Measurements from ENCODE around the gene EFNA4.

EFNA4 gene

DNA sequence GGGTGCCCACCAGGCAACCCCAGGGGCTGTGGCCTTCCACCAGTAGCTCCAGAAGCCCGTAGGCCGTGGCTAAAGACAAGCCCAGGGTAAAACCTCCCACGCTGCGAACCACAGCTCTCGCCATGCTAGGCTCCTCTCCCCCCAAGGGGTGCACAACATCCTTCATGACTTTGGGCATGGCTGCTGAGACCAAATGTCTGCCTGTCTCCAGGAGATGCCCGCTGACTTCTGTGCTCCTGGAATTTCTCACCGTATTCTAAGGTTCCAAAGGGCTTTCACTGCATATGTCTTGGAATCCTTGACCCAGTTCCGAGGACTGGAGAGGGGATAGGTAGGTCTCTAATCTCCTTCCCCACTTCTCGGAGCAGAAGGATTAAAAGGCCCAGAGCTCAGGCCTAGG is 30.0 kb upstream of the EFNA4 start, which contains the start of the genes DCST1 and DCST2:
DCST1 (plus strand) TSS at position 301 of the 400 bp plus-strand sequence. CDS start 213 bp downstream, outside the sequence.
DCST2 (minus strand) TSS at position 258 of the 400 bp plus-strand sequence; CDS start at position 178, 80 bp downstream.
- no peak for DNase-seq (ENCODE audit: low read depth)

DNA sequence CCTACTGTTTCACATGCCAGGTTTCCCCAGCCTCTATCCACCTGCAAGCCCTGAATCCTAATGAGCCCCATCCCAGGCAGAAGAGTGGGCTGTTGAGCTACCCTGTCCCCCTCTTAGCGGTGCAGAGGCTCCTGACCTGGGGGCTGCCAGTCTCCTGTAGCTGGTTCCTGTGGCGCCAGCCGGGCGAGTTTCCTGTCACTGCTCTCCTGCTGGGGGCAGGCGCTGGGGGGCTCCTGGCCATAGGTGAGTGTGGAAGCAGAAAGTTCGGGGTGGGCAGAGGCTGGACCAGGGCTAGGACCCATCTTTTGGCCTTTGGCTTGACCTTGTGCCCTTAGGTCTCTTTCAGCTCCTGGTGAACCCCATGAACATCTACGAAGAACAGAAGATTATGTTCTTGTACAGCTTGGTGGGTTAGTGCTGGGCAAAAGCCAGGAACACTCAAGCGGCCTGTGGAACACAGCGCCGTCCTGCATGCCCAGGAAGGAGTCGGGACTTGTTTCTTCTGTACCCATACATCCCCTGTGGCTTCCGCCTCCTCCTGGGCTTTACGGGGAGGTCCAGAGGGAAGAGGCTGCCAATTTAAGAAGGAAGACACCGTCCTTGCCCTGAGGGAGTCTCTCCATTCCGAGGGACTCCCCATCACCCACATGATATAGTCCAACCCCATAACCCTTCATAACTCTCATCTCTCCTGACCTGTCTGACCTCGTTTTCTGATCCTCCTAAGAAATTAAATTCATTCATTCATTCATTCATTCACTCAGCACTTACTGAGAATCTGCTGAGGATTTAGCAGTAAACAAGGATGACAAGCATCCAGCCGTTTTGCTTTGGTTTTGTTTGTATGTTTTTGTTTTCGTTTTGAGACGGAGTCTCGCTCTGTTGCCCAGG is 29.0 kb upstream of the EFNA4 start:
- DNase-seq (ENCODE audit: low read depth): no peak

DNA sequence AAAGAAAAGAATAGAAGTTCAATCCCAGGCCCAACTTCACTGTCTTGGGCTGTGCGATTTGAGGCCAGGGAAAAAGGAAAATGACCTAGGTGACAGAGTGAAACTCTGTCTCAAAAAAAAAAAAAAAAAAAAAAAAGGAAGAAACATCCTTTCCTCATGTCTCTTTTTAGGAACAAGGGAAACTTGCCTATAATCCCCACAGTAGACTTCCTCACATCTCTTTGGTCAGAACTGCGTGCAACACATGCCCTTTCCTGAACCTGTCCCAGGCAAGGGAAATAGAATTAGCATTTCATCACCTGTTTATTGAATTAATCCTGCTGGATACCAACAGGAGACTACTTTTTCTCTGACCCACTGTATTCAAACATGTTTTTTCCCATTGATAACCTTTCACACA is 27.6 kb upstream of the EFNA4 start:
- no peak for DNase-seq (ENCODE audit: low read depth)

DNA sequence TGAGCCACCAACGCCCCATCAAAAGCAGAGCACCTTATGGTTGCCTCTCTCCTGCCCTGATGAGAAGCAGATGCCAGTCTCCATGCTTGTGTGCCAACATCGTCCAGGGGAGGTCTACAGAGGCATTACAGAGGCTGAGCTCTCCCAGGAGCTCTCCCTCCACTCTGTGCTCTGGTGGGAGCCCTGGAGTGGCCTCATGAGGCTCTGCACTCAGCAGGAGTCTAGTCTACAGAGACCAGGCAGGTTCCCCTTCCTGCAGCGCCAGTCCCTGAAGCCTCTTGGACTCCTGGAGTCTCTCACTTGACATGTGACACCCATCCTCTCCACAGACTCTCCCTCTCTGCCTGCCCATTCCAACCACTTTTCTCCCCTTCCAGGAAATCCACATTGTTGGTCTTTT is 26.5 kb upstream of the EFNA4 start:
- DNase-seq (ENCODE audit: low read depth): no peak

DNA sequence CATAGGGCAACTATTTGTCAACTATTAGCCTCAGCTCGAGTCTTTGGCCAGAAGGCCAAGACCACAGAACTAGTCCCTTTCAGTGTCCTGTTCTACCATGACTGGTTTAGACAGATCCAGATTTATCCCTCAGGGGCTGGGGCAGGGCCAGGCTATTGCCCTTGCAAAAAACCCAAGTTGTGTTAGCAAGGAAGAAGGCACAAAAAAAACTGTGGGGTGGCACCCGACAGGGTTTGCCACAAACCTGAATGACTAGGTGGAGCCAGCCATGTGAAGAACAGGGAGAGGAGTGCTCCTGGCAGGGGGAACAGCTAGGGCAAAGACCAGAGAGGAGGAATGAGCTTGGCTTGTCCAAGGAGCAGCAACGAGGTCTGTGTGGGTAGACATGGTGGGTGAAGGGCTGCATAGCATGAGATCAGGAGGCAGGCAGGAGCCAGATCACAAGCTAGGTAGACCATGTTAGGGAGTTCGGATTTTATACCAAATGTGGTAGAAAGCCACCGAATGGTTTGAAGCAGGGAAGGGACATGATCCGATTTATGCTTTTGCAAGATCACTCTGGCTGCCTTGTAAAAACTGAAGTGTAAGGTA is 25.6 kb upstream of the EFNA4 start:
- no peak for DNase-seq (ENCODE audit: low read depth)

DNA sequence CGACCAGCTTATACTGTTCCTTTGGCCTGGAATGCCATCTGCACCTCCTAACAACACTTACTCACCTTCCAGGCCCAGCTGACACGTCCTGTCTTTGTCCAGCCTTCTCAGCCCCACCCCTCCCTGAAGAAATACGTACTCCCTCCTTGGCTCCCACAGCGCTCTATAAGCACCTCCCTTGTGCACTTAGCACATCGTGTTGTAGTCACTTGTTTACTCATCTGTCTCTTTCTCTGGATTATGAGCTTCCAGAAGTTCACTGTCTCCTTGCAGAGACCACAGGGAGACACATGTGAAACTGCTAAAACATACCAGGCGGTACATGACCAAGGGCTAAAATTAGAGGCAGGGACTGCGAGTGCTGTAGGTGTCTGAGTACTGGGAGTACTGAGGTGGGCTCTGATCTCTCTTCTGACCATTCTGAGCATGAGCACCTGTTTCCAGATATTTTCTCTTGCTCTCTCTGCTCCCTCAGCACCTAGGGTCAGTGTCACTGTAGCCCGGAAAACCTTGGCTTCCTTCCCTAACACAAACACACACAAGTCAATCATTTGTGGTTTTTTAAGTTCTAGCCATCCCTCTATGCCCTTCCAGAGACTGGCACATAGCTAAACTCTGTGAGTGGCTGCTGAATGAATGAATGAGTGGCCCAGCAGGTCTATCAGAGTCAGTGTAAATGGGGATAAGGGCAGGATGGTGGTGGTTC is 24.8 kb upstream of the EFNA4 start:
- no peak for DNase-seq (ENCODE audit: low read depth)

DNA sequence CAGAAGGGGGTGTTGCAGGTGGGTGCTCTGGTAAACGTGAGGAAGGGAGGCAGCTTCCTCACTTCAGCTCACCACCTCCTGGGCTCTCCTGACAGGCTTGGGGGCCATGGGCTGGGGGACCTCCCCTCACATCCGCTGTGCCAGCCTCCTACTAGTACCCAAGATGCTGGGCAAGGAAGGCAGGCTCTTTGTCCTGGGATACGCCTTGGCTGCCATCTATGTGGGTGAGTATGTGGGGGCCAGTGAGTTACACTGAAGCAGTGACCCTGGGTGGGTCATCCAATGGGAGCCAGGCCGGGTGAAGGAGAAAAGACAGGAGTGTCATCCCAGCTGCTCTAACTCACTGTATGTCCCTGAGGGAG is 24.3 kb upstream of the EFNA4 start:
- no peak for DNase-seq (ENCODE audit: low read depth)

DNA sequence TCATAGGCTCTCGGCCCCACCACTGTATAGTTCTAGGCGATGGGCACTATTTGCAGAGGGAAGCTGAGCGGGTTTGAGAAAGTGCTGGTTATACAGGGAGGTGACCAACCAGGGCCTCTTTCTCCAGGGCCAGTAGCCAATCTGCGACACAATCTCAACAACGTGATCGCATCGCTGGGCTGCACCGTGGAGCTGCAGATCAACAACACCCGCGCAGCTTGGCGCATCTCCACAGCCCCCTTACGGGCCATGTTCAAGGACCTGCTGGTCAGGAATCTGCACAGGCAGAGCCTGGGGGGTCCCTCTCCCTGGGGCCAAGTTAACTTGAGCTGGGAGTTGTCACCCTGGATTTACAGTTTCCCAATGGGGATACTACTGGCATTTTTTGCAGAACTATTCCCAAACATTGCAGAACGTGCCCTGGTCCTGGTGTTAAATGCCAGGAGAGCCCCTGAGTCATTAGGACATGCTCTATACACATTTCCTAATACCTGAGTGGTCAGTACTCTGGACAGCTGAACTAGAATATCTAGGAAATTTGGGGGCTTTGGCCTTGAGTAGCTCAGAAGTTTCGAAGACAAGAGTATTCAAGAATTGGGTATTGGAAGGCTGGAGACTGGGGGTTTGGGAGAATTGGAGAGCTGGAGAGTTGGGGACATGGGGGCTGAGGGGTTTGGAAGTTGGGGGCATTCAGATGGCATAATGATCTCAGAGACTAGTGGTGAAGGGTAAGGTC is 23.0 kb upstream of the EFNA4 start:
- no peak for DNase-seq (ENCODE audit: low read depth)

DNA sequence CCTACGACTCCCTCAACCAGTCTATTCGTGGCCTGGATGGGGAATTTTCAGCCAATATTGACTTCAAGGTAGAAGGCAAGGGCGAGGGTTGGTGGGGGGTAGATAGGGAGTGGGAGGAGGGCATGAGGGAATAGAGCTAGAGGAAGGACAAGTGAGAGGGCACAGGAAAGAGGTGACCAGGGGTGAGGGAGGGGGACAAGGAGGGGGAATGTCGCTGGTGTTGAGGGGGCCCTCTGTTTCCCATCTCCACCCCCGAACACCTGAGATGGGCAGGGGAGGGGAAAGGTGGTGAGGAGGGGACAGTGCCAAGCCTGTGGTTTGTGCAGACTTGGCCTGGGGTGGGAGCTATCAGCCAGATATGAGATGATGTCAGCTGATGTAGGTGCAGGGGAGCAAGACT is 20.8 kb upstream of the EFNA4 start:
- no peak for DNase-seq (ENCODE audit: low read depth)

DNA sequence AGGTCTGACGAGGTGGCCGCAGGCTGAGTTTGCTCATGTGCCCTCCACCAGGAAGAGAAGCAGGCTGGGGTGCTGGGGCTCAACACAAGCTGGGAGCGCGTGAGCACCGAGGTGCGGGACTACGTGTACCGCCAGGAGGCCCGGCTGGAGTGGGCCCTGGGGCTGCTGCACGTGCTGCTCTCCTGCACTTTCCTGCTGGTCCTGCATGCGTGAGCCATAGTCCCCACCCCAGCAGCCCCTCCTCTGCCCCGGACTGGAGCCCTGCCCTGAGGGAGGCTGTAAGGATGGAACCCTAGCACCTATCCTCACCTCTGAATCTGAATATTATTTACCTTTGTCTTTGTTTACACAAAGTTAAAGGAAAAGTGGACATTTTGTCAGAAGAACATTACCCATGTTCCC is 20.2 kb upstream of the EFNA4 start:
- no peak for DNase-seq (ENCODE audit: low read depth)

DNA sequence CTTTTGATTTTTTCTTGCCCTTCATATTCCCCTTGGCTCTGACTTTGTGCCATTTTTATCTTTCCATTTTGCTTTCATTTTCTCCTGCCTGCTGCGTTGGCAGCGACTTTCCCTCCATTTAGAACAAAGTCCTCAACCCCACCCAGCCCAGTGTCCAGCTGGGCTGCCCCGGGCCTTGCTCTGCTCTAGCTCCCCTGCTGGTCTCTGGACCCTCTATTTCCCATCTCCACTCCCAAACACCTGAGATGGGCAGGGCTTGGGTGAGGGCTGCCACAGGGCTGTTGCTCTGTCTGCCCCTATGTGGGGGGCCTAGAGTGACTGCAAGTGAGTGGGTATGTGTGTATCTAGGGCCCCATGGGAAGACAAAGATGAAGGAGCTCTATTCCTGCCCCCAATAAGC is 19.7 kb upstream of the EFNA4 start:
- DNase-seq (ENCODE audit: low read depth): no peak

DNA sequence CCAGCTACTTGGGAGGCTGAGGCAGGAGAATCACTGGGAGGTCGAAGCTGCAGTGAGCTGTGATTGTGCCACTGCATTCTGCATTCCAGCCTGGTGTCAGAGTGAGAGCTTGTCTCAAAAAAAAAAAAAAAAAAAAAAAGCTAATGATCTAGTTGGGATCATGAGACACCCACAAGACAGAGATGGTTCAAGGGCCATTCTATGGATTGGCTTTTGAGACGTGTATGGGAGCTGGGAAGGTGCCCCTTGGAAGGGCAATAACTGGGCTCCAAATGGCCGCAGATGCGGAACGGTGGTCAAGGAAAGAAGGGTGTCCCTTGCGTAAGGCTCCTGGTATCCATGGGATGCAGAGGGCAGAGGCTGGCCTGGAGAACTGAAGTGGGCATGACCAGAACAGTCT is 19.2 kb upstream of the EFNA4 start:
- no peak for DNase-seq (ENCODE audit: low read depth)

DNA sequence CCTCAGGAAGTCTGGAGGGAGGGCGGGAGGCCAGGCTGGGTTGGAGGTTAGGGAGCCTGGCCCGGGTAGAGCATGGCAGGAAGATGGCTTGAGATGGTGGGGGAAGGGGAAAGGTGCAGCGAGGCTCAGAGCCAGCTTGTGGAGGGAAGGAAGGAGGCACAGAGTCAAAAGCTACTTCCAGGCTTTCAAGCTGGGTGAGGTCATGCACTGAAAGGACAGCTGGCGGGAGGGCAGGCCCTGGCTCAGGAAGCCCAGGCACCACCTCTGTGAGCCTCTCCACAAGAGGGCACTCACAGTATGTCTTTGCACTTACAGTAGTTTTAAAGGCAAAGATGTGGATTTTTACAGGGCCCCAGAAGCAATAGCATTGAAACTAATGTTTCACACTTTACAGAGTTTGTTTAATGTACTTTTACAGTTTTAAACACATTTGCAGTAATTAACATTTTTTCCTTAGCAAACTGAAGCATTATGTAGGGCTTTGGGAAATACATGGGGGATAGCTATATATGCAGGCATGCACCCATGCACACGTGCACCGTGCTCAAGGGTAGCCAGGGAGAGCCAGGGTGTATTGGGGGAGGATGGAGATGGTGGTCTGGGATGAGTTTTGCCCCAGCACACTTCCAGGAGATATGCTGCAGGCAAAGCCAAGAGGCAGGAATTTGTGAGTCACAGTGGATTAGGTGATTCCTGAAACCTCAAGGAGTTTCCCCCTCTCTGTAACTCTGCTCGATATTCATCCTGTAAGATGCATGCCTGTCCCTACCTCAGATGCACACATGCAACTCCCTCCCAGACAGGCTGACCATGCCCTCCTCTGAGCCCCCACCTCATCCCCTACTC is 18.5 kb upstream of the EFNA4 start:
- no peak for DNase-seq (ENCODE audit: low read depth)

DNA sequence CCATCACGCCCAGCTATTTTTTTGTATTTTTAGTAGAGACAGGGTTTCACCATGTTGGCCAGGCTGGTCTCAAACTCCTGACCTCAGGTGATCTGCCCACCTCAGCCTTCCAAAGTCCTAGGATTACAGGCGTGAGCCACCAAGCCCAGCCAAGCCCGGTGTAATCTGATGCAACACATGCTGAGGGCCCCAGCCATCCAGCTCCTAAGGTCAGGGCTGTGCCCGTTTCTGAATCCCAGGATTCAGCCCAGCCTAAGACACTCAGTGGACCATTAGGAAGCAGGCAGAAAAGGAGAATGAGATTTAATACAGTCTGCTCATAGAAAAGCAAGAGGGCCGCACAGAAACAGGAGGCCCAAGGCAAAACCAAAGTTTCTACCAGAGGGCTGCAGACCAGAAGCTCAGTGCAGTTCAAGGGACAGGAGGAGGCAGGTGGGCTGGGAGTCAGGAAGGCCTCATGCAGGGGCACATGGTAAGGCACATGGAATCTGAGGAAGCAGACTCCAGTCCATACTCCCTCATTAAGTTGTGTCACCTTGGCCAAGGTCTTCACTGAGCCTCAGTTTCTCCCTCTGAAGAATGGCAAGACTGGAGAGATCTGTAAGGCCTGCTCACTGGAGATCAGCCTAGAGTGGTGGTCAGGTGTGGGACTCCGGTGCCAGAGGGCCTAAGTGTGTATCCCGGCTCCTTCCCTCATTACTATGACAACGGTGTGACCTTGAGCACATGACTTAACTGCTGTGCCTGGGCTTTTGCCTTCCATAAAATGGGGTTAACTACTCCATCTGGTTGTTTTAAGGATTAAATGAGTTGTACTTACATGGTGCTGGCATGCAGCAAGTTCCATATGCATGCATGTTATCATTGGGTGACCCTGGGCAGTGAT is 14.8 kb upstream of the EFNA4 start:
- DNase-seq (ENCODE audit: low read depth): no peak

DNA sequence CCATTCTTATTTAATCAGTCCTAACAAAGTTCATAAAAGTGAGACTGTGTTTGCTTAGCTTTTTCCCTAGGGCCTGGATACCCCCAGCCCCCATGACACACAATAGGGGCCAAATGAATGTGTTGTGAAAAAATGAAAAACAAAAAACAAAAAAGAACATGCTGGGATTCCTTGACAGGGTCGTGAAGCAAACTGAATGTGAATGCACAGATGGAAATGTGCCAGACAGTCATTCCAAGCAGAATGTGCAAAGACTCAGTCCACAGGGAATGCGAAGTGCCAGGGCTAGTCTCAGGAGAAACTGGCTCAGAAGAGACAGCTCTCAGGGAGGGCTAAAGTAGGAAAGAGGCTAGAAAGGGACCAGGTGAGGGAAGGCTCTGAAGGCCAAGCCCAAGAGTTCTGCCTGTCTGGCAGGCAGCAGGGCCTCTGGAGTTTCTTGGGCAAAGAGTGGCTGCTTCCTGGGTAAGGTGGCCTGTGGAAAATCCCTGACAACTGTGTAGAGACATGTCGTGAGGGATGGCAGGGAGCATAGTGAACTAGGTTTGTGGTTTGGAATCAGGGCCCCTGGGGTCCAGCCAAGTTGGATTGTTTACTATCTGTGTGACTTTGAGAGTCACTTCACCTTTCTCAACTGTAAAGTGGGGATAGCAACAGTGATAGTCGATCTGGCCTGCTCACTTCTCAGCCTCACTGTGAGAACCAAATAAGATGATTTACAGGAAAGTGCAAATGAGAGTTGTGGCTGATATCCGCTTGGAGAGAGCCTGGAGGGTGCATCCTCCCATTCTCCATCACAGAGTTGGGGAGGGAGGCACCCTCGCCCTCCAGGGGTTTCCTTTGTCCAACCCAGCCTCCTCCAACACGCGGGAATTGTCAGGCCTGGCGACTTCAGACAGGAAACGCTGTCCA is 13.6 kb upstream of the EFNA4 start:
- DNase-seq (ENCODE audit: low read depth): no peak

DNA sequence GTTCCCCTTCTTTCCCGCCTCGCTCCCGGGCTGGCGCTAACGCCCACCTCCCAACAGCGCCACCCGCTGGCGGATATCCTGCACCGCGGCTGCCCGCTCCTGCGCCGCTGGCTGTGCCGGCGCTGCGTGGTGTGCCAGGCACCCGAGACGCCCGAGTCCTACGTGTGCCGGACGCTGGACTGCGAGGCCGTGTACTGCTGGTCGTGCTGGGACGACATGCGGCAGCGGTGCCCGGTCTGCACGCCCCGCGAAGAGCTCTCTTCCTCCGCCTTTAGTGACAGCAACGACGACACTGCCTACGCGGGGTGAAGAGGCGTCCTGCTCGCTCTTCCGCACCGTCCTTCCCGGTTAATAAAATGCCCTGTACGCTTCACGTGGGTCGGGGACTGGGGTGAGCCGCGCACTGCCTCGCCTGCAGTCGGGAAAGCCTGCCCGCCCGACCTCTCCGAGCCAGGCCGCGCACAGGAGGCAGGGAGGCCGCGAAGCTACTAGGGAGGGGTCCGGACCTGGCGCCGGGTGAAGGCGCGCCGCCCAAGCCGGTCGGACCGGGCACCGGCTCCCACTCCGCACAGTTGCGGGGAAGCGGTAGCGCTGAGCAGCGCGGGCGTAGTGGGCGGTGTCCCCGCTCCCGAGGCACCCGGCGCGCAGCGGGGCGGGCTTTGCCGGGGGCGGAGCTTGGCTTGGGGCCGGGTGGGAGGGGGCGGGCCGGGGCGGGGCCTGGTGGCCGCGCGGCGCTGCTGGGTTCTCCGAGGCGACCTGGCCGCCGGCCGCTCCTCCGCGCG is 12.8 kb upstream of the EFNA4 start, which contains the start of gene ADAM15:
ADAM15 (plus strand) TSS at position 757 of the 782 bp plus-strand sequence. CDS start 71 bp downstream, outside the sequence.
- peak; percentile 82 for DNase-seq (ENCODE audit: low read depth)

DNA sequence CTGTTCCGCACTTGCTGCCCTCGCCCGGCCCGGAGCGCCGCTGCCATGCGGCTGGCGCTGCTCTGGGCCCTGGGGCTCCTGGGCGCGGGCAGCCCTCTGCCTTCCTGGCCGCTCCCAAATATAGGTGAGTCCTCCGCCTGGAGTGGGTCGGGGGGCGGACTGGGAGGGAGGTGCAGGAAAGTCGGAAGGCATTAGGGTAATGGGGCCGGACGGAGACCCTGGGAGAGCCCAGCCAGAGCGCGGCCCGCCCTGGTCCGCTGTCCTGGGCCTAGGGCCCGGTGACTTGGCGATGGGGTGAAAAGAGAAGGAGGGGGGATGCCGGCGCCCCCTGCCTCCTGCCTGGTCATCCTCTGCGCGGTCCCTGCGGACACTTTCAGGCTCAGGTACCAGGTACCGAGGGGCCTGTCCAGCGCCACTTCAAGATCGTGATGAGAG is 12.2 kb upstream of the EFNA4 start:
- DNase-seq (ENCODE audit: low read depth): no peak

DNA sequence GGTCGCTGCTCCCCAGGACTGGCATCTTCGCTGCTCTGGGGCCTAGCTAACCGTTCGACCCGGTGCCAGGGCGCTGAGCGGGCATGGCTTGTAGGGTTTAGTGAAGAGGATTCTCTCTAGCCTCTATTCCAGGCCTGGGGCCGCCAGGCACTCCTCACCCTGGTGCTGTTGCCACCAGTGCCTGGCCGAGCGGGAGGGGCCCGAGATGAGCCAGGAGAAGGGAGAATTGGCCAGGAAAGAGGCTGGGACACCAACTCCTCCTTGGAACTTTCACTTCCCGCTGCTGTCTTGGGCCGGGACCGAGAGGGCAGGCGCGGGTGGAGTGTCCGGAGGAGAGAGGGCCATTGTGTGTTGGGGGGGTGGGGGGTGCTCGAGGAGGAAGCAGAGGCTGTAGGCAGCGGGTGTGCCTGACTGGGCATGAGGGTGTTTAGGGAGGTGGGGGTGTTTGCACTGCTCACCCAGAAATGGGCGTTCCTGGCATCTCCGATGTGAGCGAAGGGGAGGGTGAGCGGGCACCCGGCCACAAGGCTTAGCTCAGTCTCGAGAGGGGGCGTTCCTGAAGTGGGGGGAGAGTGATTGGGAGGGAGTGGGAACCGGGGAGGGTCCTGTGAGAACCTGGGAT is 11.7 kb upstream of the EFNA4 start:
- no peak for DNase-seq (ENCODE audit: low read depth)

Measured in activated T-cell treated with anti-CD3 and anti-CD28 coated beads for 48 hours (primary cell).